HTERT RPE-1 (cell line): ENCODE results near the gene SLMAP.
"Not testable (repeated sequence)": the region's sequence is repeated elsewhere in the genome, so short reads cannot be mapped to it uniquely, and the experiment has no call there.

Experiments
- in situ Hi-C: fragments of 300-500 bp; cut with MboI; formaldehyde crosslinking; loops from 4 replicates; pipeline ENCODE4 v1.14.3; 2020; ENCODE audit warnings: low sequenced_read_pairs

SLMAP gene

DNA sequence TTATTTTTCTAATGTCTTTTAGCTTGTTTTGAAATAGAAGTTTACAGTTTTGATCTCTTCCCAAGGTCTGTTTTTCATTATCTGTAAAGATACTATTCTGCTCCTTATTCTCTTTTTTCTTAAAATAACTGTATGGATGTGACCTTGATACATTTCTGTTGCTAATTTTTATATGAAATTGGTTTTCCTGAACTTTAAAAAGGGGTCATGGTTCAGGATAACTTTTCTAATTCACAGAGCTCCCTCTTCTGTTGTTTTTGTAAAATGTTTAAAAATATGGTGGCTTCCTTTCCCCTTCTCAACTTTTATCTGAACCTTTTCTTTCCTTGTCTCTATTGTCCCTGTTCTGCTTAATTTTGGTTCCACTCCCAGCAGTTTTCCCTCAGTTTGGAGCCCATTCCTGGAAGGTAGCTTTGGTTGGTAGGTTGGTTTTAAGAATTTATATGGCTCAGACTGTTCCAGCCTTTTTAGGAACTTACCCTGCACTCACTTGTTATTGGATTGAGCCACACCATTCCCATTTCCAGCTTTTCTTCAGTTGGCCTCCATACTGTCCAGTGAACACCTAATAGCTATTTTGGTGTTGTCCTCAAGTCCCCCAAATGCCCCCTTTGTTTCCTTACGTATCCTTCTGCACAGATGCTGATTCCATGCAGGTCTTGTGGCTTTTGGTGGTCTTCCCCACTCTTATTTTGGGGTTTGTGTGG, 70.3 kb downstream of the SLMAP start:
- in situ Hi-C loops: no loop called here

DNA sequence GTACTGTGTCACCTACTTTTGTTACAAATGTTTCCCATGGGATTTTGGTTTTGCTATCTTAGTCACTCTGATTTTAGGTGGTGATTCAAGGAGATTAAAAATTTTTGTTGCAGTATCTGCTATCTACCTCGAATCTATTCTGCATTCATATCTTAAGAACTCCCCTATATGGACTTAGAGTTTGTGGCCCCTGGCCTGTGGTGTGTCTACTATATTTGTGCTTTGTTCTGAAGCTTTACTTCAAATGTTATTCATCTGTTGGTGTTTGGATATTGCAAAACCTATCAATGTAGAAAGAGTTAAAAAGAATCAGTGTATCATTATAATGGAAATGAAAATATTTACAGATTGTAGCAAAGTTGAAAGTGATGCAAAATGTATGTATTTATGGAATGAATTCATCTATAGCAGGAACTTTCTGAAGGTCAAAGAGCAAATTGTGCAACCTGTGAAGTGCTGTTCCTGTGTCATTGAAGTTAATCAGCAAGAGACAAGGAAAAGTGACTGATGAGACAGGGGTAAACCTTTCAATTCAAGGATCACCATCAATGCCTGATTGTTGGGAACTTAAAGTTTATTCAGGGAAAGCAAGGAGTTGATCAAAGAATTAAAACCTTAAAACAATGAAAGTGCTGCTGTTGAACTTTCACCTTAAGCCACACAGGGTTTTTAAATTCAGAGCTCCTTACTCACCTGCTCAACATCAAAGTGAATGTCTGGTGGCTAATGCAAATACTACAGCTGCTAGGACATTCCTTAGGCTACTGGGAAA, 71.0 kb downstream of the SLMAP start:
- in situ Hi-C loops: no loop called here

DNA sequence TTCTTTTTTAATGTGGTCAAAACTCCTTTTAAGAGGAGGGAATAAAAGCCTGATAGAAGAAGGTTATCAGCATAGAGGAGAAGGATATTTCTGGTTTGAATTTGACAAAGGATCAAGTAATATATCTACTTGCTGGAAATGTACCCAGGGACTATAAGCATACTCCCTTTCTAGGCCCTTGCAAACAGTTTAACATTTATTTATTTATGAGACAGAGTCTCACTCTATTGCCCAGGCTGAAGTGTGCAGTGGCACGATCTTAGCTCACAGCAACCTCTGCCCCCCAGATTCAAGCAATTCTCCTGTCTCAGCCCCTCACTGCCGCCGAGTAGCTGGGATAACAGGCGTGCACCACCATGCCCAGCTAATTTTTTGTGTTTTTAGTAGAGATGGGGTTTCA, 71.6 kb downstream of the SLMAP start:
- in situ Hi-C loops: no loop called here

DNA sequence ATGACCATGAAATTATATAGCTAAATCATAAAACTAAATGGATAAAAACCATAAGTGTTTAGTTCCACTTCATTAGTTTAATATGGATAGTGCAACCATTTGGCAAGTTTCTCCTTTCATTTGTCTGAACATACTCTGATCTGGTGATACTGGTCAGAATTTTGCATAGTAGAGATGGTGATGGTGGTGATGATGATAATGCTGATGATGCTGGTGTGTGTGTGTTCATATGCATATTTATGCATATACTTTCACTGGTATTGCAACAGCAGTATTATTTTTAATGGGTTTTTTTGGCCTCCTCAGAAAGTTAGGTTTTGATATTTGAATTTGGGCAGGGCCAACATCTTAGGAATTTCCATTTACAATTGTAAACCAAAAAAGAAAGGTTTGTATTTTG, 76.4 kb downstream of the SLMAP start:
- in situ Hi-C loops: no loop called here

DNA sequence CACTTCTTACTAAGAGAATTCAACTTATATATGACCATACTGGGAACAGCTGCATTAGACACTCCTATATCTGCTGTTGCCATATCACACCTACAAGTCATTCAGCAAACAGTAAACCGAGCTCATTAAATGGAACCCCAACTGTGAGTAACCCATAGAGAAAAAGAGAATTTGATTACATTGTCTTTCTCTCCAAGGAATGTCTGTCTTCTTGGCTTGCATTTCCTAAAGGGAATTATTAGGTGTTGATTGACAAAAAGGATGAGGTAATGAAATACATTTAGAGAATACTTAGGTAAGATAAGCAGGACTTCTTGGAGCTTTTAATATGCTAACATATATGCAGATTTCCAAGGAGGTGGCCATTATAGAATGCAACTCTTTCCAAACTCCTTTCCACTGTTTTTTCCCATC, 76.8 kb downstream of the SLMAP start:
- in situ Hi-C loops: no loop called here

DNA sequence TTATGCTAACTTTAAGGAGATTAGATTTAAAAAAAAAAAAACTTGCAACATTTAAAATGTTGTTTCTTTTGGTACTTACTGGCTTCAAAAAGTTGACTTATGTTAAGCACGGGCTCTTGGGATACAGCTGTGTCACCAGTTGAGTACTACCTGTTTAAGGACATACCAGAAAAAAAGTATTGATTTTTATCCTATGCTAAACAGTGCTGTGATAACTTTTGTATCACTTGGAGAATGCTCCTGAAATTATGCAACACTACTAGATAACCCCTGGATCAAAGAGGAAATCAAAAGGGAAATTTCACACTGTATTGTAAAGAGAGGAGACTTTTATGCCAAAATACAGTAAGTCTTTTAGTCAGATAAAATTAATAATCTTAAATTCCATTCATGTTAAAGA, 77.7 kb downstream of the SLMAP start:
- in situ Hi-C loops: no loop called here

DNA sequence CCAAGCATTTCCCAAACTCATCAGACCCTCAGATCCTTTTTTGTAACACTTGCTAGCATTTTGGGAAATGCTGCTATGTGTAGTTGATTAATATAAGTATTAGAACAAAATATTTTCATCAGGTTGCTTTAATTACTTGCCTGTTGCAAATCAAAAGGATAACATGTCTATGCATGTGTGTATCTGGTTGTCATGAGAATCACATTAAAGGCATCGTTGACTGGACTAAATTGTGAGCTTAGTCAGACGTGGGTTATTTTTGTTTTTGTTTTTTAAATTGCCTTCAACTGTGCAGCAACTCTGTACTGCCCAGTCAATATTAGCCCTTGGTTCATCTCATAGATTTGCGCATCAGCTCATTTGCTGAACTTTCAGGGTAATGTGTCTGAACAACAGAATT, 81.6 kb downstream of the SLMAP start:
- in situ Hi-C loops: no loop called here

DNA sequence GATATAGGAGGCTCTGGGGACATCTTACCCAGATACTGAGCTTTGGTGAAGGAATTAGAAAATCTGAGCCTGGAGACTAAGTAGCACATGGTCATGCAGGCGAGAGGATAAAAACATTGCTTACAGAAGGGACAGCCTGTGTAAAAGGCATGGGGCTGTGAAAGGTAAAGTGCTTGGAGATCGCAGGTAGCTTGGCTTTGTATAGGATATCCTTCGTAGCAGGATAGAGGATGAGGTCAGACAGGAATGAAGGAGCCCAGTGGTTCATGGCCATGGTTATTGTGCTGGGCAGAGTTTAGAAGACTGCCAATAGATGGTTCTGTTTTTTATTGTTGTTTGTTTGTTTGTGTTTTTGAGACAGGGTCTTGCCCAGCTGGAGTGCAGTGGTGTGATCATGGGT, 82.5 kb downstream of the SLMAP start:
- in situ Hi-C loops: no loop called here

DNA sequence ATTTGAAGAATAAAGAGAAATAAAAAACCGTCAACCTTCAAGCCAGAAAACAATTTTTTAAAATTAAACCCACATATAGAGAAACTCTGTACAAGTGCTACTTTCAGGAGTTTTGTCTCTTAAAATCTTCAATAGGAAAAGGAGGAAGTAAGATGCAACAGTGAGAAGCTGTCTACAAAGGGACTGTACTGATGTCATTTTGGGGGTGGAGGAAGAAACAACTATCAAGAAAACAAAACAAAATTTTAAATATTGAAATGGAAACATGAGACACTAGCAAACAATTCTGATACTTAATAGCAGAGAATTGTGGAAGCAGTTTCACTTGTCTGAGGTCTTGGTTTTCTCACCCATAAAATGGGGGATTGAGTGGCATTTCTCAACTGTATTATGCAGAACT, 84.4 kb downstream of the SLMAP start:
- in situ Hi-C loops: no loop called here

DNA sequence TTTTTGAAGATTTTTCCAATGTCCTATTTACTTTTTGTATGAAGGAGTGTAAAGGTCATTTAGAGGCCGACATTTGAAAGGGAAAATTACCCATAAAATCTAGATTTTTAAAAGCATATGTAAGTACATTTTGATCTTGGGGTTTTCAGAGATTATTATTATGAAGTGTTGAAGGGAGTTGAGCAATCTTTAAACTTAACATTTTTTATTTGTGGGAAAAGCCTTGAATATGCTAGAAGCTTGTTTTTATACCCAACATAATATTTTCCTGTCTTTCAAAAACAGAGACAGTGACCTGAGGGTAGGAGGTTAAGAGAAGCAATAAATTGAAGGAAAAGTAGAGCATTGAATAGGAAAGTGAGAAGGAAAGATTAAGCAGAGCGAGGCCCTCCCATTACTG, 85.7 kb downstream of the SLMAP start:
- in situ Hi-C loops: no loop called here

DNA sequence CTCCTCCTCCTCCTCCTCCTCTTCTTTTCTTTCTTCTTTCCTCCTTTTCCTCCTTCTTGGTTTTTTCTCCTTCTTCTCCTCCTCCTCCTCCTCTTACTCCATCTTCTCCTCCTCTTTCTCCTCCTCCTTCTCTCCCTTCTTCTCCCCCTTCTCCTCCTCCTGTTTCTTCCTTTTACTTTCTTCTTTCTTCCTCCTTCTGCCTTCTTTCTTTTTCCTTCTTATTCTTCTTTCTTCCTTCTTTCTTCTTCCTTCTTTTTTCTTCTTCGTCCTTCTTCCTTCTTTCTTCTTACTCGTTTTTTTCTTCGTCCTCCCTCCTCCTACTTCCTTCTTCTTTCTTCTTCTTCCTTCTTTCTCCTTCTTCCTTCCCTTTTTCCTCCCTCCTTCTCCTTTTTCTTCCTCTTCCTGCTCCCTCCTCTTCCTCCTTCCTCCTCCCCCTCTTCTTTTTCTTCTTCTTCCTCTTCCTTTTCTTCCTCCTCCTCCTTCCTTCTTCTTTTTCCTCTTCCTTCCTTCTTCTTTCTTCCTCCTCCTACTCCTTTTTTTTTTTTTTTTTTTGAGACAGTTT, 92.1 kb downstream of the SLMAP start:
- in situ Hi-C loops: no loop called here

DNA sequence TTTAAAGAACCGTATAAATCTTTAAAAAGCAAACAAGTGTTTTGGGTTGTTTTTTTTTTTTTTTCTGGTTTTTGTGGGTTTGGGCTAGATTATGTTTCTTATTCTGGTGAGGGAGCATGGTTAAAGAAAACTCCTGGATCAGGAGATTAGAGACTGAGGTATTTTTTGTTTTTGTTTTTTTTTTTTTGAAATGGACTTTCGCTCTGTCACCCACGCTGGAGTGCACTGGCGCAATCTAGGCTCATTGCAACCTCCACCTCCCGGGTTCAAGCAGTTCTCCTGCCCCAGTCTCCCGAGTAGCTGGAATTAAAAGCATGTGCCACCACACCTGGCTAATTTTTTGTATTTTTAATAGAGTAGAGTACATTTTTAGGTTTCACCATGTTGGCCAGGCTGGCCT, 95.2 kb downstream of the SLMAP start:
- in situ Hi-C loops: no loop called here

DNA sequence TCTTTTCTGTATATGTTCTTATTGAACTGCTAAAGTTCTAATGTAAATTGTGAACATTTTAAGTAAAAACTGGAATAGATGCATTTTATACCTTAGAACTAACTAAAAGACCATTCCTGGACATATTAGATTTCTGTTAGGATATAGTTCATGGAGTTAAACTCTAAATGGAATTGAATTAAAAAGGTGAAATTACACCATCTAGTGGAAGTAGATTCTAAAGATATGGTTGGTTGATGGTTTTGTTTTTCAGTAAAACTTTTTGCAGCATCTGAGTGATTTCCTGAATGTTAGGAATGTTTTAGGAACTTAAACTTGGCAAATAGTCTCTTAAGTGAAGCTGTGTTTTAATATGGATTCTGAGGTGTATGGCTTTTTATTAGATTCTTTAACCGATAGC, 96.8 kb downstream of the SLMAP start:
- in situ Hi-C loops: no loop called here

DNA sequence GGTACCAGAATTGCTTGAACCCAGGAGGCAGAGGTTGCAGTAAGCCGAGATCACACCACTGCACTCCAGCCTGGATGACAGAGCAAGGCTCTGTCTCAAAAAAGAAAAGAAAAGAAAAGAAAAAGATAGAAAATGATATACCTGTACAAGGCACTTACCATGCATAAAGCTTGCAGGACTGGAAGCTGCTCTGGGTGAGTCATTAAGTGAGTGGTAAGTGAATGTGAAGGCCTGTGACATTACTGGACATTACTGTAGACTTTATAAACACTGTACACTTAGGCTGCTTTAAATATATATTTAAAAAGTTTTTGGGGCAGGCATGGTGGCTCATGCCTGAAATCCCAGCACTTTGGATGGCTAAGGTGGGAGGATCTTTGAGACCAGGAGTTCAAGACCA, 99.2 kb downstream of the SLMAP start:
- in situ Hi-C loops: no loop called here

DNA sequence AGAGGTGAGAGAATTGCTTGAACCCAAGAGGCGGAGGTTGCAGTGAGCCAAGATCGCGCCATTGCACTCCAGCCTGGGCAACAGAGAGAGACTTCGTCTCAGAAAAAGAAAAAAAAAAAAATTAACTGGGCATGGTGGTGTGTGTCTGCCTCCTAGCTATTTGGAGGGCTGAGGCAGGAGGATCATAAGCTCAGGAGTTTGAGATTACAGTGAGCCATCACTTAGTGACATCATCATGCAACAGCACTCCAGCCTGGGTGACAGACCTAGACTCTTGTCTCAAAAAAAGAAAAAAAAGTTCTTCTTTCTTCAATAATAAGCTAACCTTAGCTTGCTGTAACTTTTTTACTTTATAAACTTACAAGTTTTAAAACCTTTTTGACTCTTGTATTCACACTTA, 99.8 kb downstream of the SLMAP start:
- in situ Hi-C loops: no loop called here

DNA sequence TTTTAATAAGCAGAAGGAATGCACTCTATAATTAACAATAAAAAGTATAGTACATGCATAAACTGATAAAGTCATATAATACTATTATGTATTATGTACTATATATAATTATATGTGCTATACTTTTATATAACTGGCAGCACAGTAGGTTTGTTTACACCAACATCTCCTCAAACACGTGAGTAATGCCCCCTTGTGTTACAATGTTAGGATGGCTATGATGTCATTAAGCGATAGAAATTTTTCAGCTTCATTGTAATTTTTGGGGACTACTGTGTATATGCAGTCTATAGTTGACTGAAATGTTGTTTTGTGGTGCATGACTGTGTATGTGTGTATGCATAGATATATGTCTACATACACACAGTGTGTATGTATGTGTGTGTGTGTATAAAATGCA, 100.6 kb downstream of the SLMAP start:
- in situ Hi-C loops: no loop called here

DNA sequence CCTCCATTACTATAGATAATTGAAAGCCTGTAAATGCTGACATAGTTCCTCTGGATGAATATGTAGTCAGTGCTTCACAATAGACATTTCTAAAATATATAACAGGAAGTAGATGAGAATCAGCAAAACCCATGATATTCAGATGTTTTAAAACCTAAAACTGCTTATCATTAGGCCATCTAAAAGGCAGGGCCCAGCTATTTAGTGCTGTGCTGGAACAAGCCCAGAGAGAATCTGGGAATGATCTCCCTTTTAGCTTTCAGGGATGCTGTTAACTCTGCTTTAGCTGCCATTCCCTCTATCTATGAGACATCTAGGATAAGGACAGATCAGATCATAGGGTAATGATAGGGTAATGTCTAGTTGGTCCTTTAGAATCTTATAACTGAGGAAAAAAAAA, 106.8 kb downstream of the SLMAP start:
- in situ Hi-C loops: no loop called here

DNA sequence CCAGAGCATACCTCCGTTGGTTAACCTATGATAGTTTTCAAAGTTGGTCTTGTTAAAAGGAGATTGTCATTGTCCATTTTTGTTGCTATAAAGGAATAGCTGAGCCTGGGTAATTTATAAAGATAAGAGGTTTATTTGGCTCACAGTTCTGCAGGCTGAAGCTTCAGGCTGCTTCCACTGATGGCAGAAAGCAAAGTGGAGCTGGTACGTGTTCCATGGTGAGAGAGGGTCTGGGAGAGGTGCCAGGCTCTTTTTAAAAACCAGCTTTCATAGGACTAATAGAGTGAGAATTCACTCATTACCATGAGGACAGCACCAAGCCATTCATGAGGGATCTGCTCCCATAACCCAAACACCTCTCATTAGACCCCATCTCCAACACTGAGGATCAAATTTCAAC, 107.3 kb downstream of the SLMAP start:
- in situ Hi-C loops: no loop called here

DNA sequence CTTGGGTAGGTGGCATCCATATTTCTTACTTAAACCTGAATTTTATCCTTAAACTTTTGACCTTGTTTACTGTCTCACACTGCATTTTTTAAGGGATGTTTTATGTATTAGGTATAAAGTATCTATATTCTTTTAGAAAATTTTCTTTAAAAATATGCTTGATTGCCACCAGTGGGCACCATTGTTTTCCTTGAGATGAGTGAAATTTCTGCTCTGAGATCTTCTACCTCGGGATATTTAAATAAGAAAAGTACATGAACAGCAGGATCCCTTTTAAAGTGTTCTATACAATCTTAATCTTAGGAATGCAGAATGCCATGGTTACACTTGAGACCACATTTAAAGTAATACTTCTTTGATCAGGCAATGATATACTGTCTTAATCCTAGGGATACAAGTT, 108.7 kb downstream of the SLMAP start:
- in situ Hi-C loops: no loop called here

DNA sequence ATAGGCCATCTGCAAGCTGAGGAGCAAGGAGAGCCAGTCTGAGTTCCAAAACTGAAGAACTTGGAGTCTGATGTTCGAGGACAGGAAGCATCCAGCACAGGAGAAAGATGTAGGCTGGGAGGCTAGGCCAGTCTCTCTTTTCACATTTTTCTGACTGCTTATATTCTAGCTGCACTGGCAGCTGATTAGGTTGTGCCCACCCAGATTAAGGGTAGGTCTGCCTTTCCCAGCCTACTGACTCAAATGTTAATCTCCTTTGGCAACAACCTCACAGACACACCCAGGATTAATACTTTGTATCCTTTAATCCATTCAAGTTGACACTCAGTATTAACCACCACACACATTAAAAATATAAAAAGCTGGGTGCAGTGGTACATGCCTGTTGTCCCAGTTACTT, 113.0 kb downstream of the SLMAP start:
- in situ Hi-C loops: not testable (repeated sequence)

DNA sequence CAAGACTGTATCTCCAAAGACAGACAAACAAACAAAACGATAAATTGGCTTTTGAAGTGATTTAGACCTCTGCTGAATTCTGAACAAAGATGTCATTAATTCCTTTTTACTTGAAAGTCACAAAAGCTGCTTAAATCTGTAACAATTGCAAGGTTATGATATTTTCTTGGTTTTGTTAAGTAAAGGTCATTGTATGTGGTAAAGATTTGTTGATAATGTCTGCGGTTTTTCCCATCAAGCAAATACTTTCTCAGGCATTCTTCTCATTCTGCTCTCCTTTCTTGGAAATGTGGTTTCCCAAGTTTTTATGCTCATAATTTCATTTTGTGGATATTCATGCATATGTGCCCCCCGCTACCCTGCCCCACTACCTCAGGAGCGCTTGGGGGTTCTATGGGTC, 116.5 kb downstream of the SLMAP start:
- in situ Hi-C loops: no loop called here

DNA sequence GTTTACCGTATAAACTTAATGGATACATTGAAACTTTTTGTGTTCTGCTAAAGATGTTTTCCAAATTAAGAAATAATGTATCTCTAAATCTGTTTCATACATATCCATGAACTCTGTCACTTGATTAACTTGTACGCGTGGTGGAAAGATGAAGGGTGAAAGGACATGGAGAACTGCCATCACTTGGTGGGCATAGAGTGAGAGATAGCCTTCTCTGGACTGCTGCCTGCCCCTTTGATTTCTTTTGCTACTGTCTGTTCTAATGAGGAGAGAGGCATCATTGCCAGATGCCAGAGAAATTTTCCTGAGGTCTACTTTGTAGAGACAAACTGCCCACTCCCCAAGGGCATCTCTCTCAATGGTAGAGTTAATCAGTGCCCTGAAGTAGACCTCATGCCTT, 120.5 kb downstream of the SLMAP start:
- in situ Hi-C loops: no loop called here
